ENCODE results near the gene DHRS11. TPM values are rescaled to one million over a fixed set of nuclear protein-coding genes. Genes with fewer than 3 reads are reported as not detected.

Gene DHRS11
- polyA plus RNA-seq, 1 experiment = 8.5 TPM

DNA sequence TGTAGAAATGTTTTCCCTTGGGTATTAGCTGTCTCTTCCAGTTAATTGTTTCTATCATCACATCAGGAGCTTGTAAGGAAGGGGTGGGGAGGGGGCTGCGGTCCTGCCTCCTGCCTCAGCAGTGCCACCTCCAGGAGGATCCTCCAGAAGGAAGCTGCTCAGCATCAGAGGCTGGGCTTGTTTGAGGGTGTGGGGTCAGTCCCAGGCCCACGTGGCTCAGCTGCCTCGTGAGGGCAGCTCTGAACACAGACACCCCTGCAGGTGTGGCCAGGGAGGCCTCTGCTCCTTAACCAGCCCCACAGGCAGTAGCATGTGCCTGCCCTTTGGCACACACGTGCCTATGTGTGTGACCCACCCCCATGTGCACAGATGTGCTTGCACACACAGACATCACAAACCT is 56.0 kb downstream of the DHRS11 start:
- TF ChIP-seq, protein P1, sequence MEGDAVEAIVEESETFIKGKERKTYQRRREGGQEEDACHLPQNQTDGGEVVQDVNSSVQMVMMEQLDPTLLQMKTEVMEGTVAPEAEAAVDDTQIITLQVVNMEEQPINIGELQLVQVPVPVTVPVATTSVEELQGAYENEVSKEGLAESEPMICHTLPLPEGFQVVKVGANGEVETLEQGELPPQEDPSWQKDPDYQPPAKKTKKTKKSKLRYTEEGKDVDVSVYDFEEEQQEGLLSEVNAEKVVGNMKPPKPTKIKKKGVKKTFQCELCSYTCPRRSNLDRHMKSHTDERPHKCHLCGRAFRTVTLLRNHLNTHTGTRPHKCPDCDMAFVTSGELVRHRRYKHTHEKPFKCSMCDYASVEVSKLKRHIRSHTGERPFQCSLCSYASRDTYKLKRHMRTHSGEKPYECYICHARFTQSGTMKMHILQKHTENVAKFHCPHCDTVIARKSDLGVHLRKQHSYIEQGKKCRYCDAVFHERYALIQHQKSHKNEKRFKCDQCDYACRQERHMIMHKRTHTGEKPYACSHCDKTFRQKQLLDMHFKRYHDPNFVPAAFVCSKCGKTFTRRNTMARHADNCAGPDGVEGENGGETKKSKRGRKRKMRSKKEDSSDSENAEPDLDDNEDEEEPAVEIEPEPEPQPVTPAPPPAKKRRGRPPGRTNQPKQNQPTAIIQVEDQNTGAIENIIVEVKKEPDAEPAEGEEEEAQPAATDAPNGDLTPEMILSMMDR (IDR thresholded peaks at IDR 0.05; ENCODE audit: insufficient read depth, low read depth, low read length) = no peak
- Histone ChIP-seq H3K4me3 (ENCODE audit: low read depth, low read length) (no peak overlapping the region), H3K36me3 (ENCODE audit: control insufficient read depth, insufficient read depth, low read length) (no peaks in the 10 kb centered on the region), H3K27me3 (ENCODE audit: control insufficient read depth, insufficient read depth, low read length) (peaks cover 35% of the 10 kb centered on the region)
- POLR2A ChIA-PET = no interaction called here
- DNase-seq (ENCODE audit: low read depth) = no peak
- CTCF ChIA-PET = no interaction called here

DNA sequence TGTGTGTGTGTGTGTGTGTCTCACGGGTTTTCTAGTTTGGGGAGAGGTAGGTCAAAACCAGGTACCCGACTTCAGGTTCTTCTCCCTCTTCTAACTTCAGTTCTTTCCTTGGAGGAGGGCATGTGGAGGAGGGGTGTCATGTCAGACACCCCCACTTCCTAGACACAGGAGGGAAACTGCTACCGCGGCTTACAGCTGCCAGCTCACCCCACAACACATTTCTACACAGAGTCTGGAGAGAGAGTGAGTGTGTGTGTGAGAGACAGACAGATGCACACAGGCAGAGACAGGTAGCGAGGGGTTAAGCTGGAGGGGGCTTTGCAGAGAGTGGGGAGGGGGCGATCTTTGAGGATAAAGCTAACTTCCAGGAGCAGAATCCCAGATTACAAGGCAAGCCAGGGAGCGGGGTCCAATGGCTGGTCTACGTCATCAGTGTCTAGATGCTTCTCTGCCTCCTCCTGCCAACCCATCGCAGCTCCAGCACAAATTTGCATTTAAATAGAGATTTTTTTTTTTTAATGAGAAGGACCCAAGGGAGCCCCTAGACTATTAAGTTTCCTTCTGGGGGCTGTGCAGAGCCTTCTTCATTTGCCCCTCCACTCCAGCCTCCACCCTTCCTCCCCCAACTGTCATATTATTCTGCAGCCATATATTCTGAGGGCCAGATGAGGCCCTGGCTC is 58.6 kb downstream of the DHRS11 start:
- Histone ChIP-seq H3K27me3 (ENCODE audit: control insufficient read depth, insufficient read depth, low read length) (peaks cover 23% of the 10 kb centered on the region), H3K4me3 (ENCODE audit: low read depth, low read length) (no peak overlapping the region), H3K36me3 (ENCODE audit: control insufficient read depth, insufficient read depth, low read length) (no peaks in the 10 kb centered on the region)
- no peak for DNase-seq (ENCODE audit: low read depth)
- ChIA-PET POLR2A (no interaction called here), CTCF (no interaction called here)
- TF ChIP-seq, protein P1 (IDR thresholded peaks at IDR 0.05; ENCODE audit: insufficient read depth, low read depth, low read length) = no peak

Other genes starting within 250 kb of the DHRS11 start
- gene TBC1D3H, start 203.4 kb upstream of the DHRS11 start, polyA plus RNA-seq (2011; rRNA removed) = not detected in 2 replicates
- 43.6 and 68.6 TPM in 2 replicates for gene ZNHIT3, start 105.2 kb upstream of the DHRS11 start, polyA plus RNA-seq (2011; rRNA removed)
- 32.9 and 46.9 TPM in 2 replicates for gene MYO19, start 57.0 kb upstream of the DHRS11 start, polyA plus RNA-seq (2011; rRNA removed)
- 3.0 and 4.3 TPM in 2 replicates for gene PIGW, start 56.9 kb upstream of the DHRS11 start, polyA plus RNA-seq (2011; rRNA removed)
- 73.7 and 79.8 TPM in 2 replicates for gene GGNBP2, start 47.0 kb upstream of the DHRS11 start, polyA plus RNA-seq (2011; rRNA removed)
- 3.0 and 3.9 TPM in 2 replicates for gene MRM1, start 9.7 kb downstream of the DHRS11 start, polyA plus RNA-seq (2011; rRNA removed)

Measured in BJ (cell line).